Activated CD4-positive, alpha-beta memory T cell treated with anti-CD3 and anti-CD28 coated beads, Interleukin-2, amount 10 ng/mL, durations not matched to agents 7 days and 5 days (primary cell): Measurements from ENCODE around the gene BSG. TPM values are rescaled to one million over a fixed set of nuclear protein-coding genes. Genes with fewer than 3 reads are reported as not detected.

Experiments used
- CTCF ChIA-PET: fragments of 350-600 bp; sonication (Branson Sonifier 250); formaldehyde crosslinking; loops from one replicate; lab custom pipeline; 2021; ENCODE audit warnings: antibody characterized with exemption, inconsistent platforms; lab: Charles Lee
- POLR2A ChIA-PET: fragments of 350-600 bp; sonication (Branson Sonifier 250); formaldehyde crosslinking; loops from one replicate; lab custom pipeline; 2021; ENCODE audit warnings: antibody characterized with exemption; lab: Charles Lee
- DNase-seq: peaks from one replicate; pipeline ENCODE4 v3.0.0-alpha.2; 2020
- H3K27ac Mint-ChIP-seq: one replicate; pipeline ENCODE4 v1.8.0; 2021; ENCODE audit warnings: mild to moderate bottlenecking, mixed read lengths
- H3K27me3 Mint-ChIP-seq: one replicate; pipeline ENCODE4 v1.8.0; 2021; ENCODE audit warnings: mixed read lengths
- H3K36me3 Mint-ChIP-seq: one replicate; pipeline ENCODE4 v1.8.0; 2021; ENCODE audit warnings: low read depth, mixed read lengths
- H3K4me1 Mint-ChIP-seq: one replicate; pipeline ENCODE4 v1.8.0; 2021; ENCODE audit warnings: mixed read lengths
- H3K4me3 Mint-ChIP-seq: one replicate; pipeline ENCODE4 v1.8.0; 2021; ENCODE audit warnings: mild to moderate bottlenecking, mixed read lengths
- H3K9me3 Mint-ChIP-seq: one replicate; pipeline ENCODE4 v1.8.0; 2021; ENCODE audit warnings: mixed read lengths
- total RNA-seq, 2 experiments: library from RNA; stranded (reverse); gene quantifications; one replicate each; pipeline ENCODE4 v1.2.3, GENCODE V29; 2021

Gene BSG
- total RNA-seq, 2 experiments from 2014 or later: 255 to 257 TPM

GRCh38 chr19:543910-544608 lies 28.3 kb upstream of the BSG start, which contains the start of gene GZMM:
Gene GZMM (plus strand): TSS chr19:544053. CDS start chr19:544072, 19 bp downstream.
- no peaks in the 10 kb centered on the region for H3K27me3 Mint-ChIP-seq
- peak; percentile 84 for DNase-seq
- no peaks in the 10 kb centered on the region for H3K9me3 Mint-ChIP-seq
- H3K4me1 Mint-ChIP-seq: peaks cover 21% of the 10 kb centered on the region
- H3K4me3 Mint-ChIP-seq: peak within 1 kb of the TSS; percentile 71
- peak within 1 kb of the TSS; percentile 75 for H3K27ac Mint-ChIP-seq
- no peaks in the 10 kb centered on the region for H3K36me3 Mint-ChIP-seq
- ChIA-PET POLR2A (interaction anchor here (1.4 to 3.2 kb wide), 2 partner anchors 12 to 28 kb away, joined by 3 to 21 read pairs; partner anchors contain the start of gene CDC34), CTCF (interaction anchor here (2.4 kb wide), 1 partner anchor 33 kb away, joined by 8 read pairs; no protein-coding TSS in a partner anchor)

- H3K36me3 Mint-ChIP-seq: no peaks in the 10 kb centered on the region
- H3K27ac Mint-ChIP-seq: no peak overlapping the region
- no peak for DNase-seq
- ChIA-PET CTCF (no interaction called here), POLR2A (interaction anchor here (0.6 kb wide), 1 partner anchor 15 kb away, joined by 3 read pairs; no protein-coding TSS in a partner anchor)
- H3K9me3 Mint-ChIP-seq: no peaks in the 10 kb centered on the region
- H3K4me3 Mint-ChIP-seq: no peak overlapping the region
- H3K27me3 Mint-ChIP-seq: no peaks in the 10 kb centered on the region
- peaks cover 22% of the 10 kb centered on the region for H3K4me1 Mint-ChIP-seq
Measured at GRCh38 chr19:547117-547516, 25.3 kb upstream of the BSG start.

DNA sequence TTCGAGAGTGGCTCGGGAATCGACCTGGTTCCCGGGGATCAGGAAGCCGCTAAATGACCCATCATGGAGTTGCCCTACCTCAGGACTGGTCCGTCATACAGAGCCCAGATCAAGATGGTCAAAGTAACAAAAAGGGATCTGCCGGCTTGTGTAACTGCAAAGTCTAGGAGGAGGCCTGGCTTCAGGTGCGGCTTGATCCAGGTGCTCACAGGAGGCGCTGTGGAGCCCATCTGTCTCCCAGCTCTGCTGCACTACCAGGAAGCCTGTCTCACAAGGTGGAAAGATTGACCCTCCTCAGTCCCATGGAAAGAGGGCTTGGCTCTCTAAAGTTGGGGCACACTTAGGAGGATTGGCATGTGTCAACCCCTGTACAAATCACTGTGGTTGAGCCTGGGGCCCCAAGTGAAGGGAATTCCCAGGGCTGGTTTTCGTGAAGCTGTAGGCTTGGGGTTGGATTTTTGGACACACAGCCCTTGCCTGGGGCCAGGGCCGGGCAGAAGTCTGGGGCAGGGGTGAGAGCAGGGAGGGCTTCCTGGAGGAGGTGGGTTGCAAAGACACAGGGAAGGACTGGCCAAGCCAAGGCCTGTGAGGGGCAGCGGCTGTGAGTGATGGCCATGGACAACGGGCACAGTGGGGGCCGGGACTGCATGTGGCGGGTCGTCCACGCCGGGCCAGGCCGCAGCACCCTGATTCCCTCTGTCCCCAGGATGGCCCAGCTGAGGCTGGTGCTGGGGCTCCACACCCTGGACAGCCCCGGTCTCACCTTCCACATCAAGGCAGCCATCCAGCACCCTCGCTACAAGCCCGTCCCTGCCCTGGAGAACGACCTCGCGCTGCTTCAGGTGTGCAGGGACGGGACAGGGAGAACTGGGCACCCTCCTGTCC lies 24.3 kb upstream of the BSG start:
- DNase-seq: no peak
- Mint-ChIP-seq H3K4me3 (no peak overlapping the region), H3K27me3 (no peaks in the 10 kb centered on the region), H3K36me3 (no peaks in the 10 kb centered on the region), H3K9me3 (no peaks in the 10 kb centered on the region), H3K27ac (no peak overlapping the region), H3K4me1 (peaks cover 22% of the 10 kb centered on the region)
- ChIA-PET CTCF (no interaction called here), POLR2A (no interaction called here)

- Mint-ChIP-seq H3K27ac (no peak overlapping the region), H3K4me1 (peaks cover 11% of the 10 kb centered on the region), H3K27me3 (no peaks in the 10 kb centered on the region), H3K9me3 (no peaks in the 10 kb centered on the region), H3K4me3 (no peak overlapping the region), H3K36me3 (no peaks in the 10 kb centered on the region)
- no peak for DNase-seq
- POLR2A ChIA-PET: no interaction called here
- CTCF ChIA-PET: no interaction called here
Measured at GRCh38 chr19:548886-549830, 23.2 kb upstream of the BSG start.

DNA sequence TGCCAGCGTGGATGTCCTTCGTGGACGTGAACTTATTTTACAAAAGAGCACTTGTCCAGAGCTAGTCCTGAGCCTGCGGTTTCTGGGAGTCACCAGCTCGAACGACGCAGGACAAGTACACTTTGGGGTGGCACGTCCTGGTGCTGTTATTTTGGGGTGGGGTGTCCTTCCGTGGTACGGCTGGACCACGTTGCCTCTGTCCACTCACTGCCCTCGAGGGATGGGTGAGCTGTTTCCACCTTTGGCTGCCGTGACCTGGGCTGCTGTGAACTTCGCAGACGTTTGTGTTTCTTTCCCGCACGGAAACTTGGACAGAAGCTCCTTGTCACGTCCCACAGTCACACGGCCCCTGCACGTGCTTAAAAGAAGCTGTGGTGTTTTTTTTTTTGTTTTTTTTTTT lies 17.6 kb upstream of the BSG start:
- H3K36me3 Mint-ChIP-seq: no peaks in the 10 kb centered on the region
- DNase-seq: no peak
- ChIA-PET POLR2A (interaction anchor here (1.1 kb wide), 1 partner anchor 33 kb away, joined by 3 read pairs; no protein-coding TSS in a partner anchor), CTCF (no interaction called here)
- no peak overlapping the region for H3K27ac Mint-ChIP-seq
- no peak overlapping the region for H3K4me3 Mint-ChIP-seq
- H3K27me3 Mint-ChIP-seq: no peaks in the 10 kb centered on the region
- no peaks in the 10 kb centered on the region for H3K9me3 Mint-ChIP-seq
- H3K4me1 Mint-ChIP-seq: peaks cover 3% of the 10 kb centered on the region

- Mint-ChIP-seq H3K9me3 (no peaks in the 10 kb centered on the region), H3K27me3 (no peaks in the 10 kb centered on the region), H3K4me3 (no peak overlapping the region), H3K36me3 (no peaks in the 10 kb centered on the region), H3K4me1 (peaks cover 3% of the 10 kb centered on the region), H3K27ac (no peak overlapping the region)
- ChIA-PET POLR2A (interaction anchor here (1.1 kb wide), 1 partner anchor 33 kb away, joined by 3 read pairs; no protein-coding TSS in a partner anchor), CTCF (interaction anchor here (0.8 to 1.0 kb wide), 2 partner anchors 23 to 78 kb away, joined by 4 read pairs; no protein-coding TSS in a partner anchor)
- no peak for DNase-seq
Measured at GRCh38 chr19:555474-555808, 17.0 kb upstream of the BSG start.

GRCh38 chr19:556611-557382 lies 15.6 kb upstream of the BSG start:
- CTCF ChIA-PET: interaction anchor here (1.0 kb wide), 1 partner anchor 47 kb away, joined by 3 read pairs; no protein-coding TSS in a partner anchor
- Mint-ChIP-seq H3K4me1 (peaks cover 2% of the 10 kb centered on the region), H3K36me3 (no peaks in the 10 kb centered on the region), H3K4me3 (no peak overlapping the region), H3K27me3 (no peaks in the 10 kb centered on the region), H3K27ac (no peak overlapping the region), H3K9me3 (no peaks in the 10 kb centered on the region)
- no peak for DNase-seq
- POLR2A ChIA-PET: no interaction called here

- ChIA-PET CTCF (no interaction called here), POLR2A (no interaction called here)
- no peak overlapping the region for H3K4me3 Mint-ChIP-seq
- no peak overlapping the region for H3K27ac Mint-ChIP-seq
- H3K27me3 Mint-ChIP-seq: no peaks in the 10 kb centered on the region
- H3K36me3 Mint-ChIP-seq: no peaks in the 10 kb centered on the region
- peaks cover 2% of the 10 kb centered on the region for H3K4me1 Mint-ChIP-seq
- DNase-seq: no peak
- H3K9me3 Mint-ChIP-seq: no peaks in the 10 kb centered on the region
Measured at GRCh38 chr19:558770-559439, 13.5 kb upstream of the BSG start.

GRCh38 chr19:560121-560520 lies 12.3 kb upstream of the BSG start:
- CTCF ChIA-PET: no interaction called here
- no peaks in the 10 kb centered on the region for H3K9me3 Mint-ChIP-seq
- no peak for DNase-seq
- no peaks in the 10 kb centered on the region for H3K27me3 Mint-ChIP-seq
- no peak overlapping the region for H3K27ac Mint-ChIP-seq
- peaks cover 2% of the 10 kb centered on the region for H3K4me1 Mint-ChIP-seq
- POLR2A ChIA-PET: no interaction called here
- no peaks in the 10 kb centered on the region for H3K36me3 Mint-ChIP-seq
- H3K4me3 Mint-ChIP-seq: no peak overlapping the region

DNA sequence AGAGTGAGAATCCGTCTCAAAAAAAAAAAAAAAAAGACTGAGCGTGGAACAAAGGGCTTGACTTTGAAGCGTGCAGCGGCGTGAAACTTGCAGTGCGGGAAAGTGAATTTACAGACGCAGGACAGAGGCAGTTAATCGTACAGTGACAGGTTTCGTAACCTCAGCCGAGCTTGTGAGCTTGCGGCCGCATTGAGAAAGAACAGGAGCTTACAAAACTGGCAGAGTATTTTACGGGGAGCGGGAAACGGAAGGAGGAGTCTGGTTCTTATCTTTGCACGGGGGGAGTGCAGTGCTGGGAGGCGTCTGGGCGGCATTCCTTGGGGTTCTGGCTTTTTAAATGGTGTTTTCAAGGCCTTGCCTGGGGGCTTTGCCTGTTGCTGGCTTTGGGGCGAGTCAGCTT lies 6.0 kb upstream of the BSG start:
- peaks cover 12% of the 10 kb centered on the region for H3K4me1 Mint-ChIP-seq
- DNase-seq: no peak
- H3K9me3 Mint-ChIP-seq: no peaks in the 10 kb centered on the region
- H3K36me3 Mint-ChIP-seq: no peaks in the 10 kb centered on the region
- POLR2A ChIA-PET: interaction anchor here (1.0 kb wide), 1 partner anchor 11 kb away, joined by 4 read pairs; no protein-coding TSS in a partner anchor
- no peak overlapping the region for H3K4me3 Mint-ChIP-seq
- no peak overlapping the region for H3K27ac Mint-ChIP-seq
- H3K27me3 Mint-ChIP-seq: no peaks in the 10 kb centered on the region
- CTCF ChIA-PET: interaction anchor here (0.6 to 0.9 kb wide), 2 partner anchors 33 to 522 kb away, joined by 3 read pairs; no protein-coding TSS in a partner anchor

- no peaks in the 10 kb centered on the region for H3K27me3 Mint-ChIP-seq
- H3K4me3 Mint-ChIP-seq: no peak overlapping the region
- ChIA-PET CTCF (interaction anchor here (0.9 kb wide), 1 partner anchor 34 kb away, joined by 3 read pairs; no protein-coding TSS in a partner anchor), POLR2A (interaction anchor here (1.0 kb wide), 1 partner anchor 10 kb away, joined by 4 read pairs; no protein-coding TSS in a partner anchor)
- peaks cover 12% of the 10 kb centered on the region for H3K4me1 Mint-ChIP-seq
- no peaks in the 10 kb centered on the region for H3K36me3 Mint-ChIP-seq
- H3K9me3 Mint-ChIP-seq: no peaks in the 10 kb centered on the region
- no peak for DNase-seq
- H3K27ac Mint-ChIP-seq: no peak overlapping the region
Measured at GRCh38 chr19:566844-567243, 5.6 kb upstream of the BSG start.
